ENCODE measurements around the gene ZNF836.

ZNF836 gene

DNA sequence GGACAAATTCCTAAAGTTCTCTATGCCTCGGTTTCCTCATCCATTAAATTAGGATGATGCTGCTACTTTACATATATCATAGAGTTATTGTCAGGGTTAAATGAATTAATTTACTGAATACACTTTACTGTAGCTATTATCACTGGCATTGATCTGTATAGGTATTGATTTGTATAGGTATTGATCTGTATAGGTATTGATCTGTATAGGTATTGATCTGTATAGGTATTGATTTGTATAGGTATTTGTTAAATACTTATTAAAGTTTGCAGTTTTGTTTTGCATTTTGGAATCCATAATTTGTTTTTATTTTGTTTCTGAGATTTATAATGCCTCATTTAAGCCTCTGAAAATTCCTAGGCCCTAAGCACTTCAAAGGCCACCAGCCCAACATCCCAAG is 16.0 kb upstream of the ZNF836 start:
- DNase-seq: no peak

DNA sequence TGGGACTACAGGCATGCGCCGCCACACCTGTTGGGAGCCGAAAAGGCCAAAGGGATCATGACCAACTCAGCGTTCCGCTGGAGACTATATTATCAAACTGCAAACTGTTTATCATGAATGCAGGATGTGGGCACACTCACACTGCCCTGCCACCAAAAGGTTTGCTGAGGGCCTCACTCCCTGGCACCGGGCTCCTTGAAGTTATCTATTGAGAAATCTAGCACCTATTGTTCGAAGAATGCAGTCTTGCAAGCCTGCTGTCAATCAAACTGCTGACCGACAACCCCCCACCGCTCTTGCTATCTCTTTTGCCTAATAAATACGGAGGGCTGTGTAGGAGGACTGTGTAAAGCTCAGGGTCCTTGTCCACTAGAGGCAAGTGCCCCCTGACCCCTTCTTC is 5.2 kb upstream of the ZNF836 start:
- DNase-seq: no peak

DNA sequence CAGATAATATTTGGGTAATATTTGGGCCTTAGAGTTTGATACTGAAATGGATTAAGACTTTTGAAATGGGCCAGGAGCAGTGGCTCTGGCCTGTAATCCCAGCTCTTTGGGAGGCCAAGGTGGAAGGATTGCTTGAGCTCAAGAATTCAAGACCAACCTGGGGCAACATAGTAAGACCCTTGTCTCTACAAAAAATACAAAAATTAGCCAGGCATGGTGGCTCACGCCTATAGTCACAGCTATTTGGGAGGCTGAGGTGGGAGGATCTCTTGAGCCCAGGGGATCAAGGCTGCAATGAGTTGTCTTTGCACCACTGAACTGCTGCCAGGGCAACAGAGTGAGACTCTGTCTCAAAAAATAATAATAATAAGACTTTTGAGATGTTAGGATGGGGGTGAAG is 926 bp upstream of the ZNF836 start:
- no peak for DNase-seq

DNA sequence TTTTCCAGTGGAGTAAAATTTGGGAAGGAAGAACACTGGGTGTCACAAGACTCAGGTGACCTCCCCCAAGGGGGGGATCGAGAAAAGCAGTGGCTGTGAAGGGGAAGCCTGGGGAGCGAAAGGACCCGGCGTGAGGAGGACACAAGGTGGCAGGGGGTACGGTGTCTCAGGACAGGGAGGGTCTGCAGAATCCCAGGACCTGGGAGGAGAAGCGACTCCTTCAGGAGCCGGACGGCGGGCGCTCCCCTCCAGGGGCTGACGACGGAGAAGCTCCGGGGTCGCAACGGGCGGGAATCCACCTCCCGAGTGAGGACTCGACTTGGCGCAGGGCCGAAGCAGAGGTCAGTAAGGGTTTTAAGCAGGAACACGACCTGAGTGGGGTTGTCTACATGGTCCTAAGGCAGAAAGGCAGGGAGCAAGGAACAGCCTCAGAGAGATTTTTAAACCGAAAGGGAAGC is 529 bp downstream of the ZNF836 start:
- DNase-seq: no peak

DNA sequence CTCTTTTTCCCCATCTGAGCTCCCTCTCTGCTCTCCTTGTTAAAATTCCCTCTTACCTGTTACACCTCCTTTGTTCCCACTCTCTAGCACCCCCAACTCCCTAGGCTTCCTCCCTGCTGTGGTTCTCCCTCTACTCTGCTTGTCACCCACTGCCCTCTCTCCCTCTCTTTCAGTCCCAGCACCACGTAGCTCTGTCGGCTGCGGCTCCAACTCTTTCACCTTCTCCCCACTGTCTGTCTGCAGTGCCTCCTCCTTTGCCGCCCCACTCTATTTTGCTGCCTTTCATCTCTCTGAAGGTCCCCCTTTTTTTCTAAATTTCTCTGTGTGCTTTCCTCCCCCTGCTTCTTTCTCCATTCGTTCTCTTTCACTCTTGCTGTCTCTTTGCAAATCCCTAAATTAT is 1.1 kb downstream of the ZNF836 start:
- no peak for DNase-seq

DNA sequence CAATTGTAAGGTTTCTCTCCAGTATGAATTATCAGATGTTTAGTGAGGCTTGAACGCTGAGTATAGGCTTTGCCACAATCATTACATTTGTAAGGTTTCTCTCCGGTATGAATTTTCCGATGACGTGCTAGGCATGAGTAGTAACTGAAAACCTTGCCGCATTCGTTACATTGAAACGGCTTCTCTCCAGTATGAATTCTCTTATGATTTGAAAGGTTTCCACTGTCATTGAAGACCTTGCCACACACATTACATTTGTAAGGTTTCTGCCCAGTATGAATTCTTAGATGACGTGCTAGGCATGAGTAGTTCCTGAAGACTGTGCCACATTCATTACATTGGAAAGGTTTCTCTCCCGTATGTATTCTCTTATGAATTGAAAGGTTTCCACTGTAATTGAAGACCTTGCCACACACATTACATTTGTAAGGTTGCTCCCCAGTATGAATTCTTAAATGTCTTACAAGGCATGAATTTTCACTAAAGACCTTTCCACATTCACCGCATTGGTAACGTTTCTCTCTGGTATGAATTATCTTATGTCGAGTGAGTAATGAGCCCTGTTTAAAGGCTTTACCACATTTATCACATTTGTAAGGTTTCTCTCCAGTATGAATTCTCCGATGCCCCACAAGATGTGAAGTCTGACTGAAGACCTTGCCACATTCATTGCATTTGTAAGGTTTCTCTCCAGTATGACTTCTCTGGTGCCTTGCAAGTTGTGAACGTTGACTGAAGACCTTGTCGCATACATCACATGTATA is 15.6 kb downstream of the ZNF836 start:
- DNase-seq: no peak

DNA sequence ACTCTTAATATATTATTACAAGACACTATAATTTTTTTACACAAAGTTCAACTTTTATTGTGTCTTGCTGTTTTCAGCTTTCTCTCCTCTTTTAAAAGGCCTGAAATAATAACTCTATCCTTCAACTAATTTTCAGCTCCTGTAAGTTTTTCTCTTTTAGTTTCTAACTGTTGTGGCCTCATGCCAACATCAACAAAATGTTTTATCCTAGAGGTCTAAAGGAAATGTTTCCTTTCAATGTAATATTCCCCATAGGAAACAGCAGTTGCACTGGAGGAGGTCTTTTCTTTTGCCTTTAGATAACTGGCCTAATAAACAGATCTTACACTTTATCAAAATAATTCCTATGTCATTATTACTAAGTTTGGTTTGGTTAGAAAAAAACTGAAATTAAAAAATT is 23.2 kb downstream of the ZNF836 start:
- DNase-seq: no peak

DNA sequence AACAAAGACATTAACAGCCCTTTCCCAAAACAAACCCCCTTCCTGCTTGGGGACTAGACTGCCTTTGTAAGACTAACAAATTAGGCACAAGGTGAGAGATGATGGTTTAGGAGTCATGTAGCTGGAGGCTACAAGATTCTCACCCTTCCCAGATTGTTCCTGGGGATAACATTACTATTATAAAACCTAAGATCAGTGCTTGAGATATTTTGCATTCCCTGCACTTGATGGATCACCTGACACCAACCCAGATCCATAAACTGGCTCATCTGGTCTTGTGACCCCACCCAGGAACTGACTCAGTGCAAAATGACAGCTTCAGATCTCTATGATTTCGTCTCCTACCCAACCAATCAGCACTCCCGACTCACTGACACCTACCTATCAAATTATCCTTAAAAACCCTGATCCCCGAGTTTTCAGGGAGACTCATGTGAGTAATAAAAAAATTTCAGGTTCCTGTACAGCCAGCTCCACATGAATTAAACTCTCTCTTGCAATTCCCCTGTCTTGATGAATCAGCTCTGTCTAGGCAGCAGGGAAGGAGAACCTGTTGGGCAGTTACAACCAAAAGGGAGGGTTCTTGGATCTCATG is 29.3 kb downstream of the ZNF836 start:
- no peak for DNase-seq

DNA sequence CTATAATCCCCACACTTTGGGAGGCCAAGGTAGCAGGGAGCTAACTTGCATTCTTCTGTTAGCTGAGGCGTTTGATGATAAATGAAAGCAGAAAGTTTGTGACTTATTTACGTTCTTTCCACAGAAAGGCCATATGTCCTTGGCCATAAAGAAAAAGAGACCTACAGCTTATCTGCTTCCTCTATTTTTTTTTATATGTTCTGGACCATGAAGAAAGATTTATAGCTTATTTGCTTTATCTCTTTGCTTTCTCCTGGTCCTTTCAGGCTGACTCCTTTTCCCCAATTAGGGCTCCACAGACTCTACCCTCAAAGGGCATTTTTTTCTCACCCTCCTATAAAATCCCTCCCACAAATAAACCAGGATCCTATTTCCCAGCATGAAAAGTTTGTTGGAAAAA is 30.2 kb downstream of the ZNF836 start:
- no peak for DNase-seq

DNA sequence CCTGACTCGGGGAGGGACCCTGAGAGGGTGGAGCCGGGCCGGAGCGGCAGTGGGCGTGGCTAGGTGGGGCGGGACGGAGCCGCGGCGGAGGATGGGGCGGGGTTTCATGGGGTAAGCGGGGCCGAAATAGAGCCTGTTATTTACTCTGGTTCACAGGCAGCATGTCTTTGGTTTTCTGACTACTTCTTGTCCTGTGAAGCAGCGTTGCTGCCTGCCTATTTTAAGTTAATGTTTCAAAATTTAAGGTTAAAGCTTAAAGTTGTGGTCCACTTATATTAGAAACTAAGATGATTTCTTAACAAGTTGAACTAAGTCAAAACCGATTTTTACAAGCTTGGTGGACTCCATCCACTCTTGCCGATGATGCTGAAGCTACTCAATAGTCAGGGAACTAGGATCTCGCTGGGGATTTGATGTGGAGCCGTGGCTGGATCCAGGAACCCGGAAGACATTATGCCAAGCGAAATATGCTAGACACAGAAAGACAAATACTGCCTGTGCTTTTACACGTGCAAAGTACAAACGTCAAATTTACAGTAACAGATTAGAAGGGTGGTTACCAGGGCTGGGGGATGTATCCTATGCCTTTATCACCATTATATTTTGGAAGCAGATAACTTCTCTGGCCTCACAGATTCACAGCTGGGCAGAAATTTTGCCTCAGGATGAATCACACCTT is 31.2 kb downstream of the ZNF836 start:
- DNase-seq: no peak

DNA sequence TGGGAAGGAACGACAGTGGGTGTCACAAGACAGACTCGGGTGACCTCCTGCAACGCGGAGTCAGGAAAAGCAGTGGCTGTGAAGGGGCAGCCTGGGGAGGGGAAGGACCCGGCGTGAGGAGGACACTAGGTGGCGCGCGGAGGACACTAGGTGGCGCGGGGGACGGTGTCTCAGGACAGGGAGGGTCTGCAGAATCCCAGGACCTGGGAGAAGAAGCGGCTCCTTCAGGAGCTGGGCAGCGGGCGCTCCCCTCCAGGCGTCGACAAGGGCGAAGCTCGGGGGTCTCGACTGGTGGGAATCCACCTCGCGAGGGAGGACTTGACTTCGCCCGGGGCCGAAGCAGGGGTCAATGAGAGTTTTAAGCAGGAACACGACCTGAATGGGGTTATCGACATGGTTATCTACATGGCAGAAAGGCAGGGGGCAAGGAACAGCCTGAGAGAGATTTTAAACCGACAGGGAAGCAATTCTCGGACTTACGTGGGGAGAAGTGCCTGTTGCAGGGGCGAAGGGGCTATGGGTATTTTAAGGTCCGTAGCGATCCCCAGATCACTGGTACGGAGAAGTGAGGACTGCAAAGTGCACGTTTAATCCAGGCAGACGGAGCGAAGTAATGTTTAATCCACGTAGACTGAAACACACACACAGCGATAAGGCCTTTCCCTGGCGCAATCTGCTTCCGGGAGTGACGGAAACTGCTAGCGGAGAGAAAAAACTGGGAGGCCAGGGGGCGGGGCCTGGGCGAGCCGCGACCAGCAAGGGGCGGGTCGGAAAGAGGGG is 32.0 kb downstream of the ZNF836 start, which contains the start of gene ZNF616:
Gene ZNF616 (minus strand): TSS at position 687 of the 780 bp plus-strand sequence. CDS start 9,426 bp downstream, outside the sequence.
- DNase-seq: peak; percentile 90

DNA sequence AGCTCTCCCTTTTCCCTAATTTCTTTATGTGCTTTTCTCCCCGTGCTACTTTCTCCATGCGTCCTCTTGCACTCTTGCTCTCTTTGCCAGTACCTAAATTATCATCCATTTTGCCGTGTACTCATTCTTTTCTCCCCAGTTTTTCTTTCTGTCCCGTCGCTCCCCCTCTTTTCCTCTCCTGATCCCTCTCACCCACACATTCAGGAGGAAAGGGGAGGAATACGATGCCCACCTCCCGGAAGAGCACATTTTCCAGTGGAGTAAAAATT is 32.5 kb downstream of the ZNF836 start:
- DNase-seq: no peak

DNA sequence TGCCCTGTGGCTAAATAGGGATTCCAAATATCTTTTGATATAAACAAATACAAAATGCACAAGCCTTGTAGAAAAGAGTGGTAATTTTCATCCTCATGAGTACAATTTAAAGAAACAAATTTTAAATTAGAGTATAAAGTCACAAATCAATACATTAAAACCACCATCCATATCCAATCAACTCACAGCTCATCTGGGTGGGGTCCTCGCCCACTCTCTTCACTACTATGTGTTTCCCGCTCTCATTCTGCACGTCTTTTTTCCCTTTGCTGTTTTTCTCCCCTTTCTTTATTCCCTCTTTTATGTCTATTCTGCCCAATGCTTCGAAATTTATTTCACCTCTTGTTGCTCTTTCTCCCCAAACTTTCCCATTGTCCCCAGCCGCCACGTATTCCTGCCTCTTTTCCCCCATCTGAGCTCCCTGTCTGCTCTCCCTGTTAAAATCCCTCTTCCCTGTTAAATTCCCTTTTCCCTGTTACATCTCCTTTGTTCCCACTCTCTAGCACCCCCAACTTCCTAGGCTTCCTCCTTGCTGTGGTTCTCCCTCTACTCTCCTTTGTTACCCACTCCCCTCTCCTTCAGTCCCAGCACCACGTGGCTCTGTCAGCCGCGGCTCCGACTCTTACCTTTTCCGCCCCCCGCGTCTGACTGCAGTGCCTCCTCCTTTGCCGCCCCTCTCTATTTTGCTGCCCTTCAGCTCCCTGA is 33.0 kb downstream of the ZNF836 start:
- peak; percentile 6 for DNase-seq

DNA sequence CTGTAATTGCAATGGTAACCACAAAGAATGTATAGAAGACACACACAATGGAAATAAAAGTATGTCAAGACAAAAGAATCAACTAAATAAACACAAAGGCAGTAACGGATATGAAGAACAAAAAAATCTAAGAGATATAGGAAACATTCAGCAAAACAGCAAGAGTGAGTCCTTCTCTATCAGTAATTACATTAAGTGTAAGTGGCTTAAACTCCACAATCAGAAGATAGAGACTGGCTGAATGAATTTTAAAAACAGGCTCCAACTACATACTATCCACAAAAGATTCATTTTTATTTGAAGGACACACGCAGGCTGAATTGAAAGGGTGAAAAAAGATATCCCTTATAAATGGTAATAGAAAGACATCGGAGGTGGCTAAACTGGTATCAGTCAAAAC is 51.1 kb downstream of the ZNF836 start:
- no peak for DNase-seq

DNA sequence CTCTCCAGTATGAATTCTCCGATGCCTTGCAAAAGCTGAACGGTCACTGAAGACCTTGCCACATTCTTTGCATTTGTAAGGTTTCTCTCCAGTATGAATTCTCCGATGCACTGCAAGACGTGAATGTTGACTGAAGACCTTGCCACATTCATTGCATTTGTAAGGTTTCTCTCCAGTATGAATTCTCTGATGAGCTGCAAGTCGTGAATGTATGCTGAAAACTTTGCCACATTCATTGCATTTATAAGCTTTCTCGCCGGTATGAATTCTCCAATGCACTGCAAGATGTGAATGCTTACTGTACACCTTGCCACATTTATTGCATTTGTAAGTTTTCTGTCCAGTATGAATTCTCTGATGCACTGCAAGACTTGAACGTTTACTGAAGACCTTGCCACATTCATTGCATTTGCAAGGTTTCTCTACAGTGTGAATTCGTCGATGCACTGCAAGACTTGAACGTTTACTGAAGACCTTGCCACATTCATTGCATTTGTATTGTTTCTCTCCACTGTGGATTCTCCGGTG is 55.8 kb downstream of the ZNF836 start:
- DNase-seq: no peak

DNA sequence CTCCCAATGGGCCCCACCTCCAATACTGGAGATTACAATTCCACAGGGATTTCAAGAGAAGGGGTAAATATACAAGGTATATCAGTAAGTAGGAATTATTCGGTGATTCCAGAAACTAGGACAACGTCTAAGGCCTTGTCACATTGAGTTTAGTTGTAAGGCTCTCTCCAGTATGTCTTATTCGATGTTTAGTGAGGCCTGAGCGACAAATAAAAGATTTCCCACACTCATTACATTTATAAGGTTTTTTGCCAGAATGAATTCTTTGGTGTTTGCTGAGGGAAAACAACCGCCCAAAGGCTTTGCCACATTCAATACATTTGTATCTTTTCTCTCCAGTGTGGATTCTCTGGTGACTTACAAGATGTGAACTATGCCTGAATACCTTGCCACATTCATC is 56.7 kb downstream of the ZNF836 start:
- DNase-seq: no peak

DNA sequence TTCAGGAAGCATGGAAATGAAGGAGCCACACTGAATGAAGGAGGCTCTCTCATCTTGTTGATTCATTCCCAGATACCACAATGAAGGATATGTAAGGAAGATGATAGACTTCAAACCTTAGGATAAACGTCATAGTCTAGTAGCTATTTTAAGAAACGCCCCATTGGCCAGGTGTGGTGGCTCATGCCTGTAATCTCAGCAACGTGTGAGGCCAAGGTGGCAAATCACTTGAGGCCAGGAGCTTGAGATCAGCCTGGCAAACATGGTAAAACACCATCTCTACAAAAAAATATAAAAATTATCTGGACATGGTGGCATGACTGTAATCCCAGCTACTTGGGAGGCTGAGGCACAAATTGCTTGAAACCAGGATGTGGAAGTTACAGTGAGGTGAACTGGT is 58.8 kb downstream of the ZNF836 start:
- DNase-seq: no peak

DNA sequence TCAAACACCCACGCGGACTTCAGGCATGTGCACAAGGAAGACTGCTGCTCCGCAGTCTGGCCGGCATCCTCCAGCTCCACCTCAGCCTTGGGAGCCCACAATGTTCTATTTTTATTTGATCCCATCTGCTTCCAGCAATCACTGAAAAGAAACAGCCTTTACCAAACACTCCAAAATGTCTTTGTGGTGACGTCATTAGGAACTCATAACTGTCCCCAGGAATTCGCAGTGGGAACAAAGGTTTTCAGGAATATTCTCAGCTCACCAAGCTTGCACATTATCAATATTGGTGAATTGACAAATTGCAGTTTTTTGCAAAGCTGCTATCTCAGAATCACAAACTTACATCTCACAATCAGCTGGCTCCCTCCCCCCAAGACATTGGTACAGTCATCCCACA is 60.6 kb downstream of the ZNF836 start:
- DNase-seq: no peak
